DMS53 treated with DMSO at 0.1 percent for 48 hours (cell line): ENCODE results near the gene TUBGCP2.
"Not testable (repeated sequence)": the region's sequence is repeated elsewhere in the genome, so short reads cannot be mapped to it uniquely, and the experiment has no call there.

Source experiments
- DNase-seq: peaks from one replicate; lab custom pipeline; 2025; ENCODE audit not compliant: unreplicated experiment; lab: John Stamatoyannopoulos, UW

TUBGCP2 gene

DNA sequence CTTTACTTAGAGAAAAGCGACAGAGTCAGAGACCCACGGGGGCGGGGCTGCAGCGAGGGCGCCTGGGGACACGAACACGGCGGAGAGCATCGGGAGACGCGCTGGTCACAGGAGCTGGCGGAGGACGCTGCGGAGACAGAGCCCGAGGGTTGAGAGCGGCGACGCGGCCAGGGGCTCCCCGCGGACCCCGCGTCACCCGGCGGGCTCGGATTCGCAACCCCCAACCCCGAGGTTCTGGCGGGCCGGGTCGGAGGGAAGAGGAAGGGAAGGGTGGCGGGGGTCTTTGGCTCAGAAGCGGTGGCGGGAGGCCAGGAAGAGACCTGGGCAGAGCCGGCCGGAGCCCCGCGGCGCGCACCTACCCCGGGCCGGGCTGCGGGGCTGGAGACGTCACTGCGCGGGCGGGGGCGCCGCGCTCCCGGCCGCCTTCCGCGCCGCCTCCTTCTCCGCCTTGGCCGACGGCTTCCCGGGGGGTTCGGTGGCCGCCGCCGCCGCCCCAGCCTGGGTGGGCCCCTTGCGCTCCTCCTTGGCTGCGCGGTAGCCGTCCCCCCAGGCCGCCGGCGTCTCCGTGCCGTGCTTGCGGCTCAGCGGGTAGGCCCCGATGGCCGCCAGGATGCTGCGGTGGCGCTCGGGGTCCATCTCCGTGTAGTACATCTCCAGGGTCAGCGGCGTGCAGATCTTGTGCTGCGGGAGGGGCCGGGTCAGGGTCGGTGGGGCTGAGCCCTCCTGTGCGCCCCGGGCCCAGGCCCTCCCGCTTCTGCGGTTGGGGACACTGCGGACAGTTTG is 17.0 kb upstream of the TUBGCP2 start:
- DNase-seq: peak; percentile 14

DNA sequence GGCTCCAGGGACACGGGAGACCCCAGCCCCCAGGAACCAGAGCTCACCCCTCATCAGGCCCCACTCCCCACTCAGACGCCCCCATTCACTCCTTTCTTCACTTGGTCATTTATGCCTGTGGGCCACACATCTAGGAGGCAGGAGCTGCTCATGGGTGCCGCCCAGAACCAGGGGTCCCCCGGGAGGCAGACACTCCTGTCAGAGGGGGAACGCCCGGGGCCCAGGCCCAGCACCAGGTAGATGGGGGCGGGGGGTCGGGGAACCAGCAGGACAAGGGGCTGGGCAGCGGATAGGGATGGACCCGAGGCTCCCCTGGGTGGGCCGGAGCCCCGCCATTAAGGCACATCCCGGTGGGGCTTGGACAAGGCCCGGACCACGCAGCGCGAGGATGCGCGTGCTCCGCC is 16.2 kb upstream of the TUBGCP2 start:
- DNase-seq: no peak

DNA sequence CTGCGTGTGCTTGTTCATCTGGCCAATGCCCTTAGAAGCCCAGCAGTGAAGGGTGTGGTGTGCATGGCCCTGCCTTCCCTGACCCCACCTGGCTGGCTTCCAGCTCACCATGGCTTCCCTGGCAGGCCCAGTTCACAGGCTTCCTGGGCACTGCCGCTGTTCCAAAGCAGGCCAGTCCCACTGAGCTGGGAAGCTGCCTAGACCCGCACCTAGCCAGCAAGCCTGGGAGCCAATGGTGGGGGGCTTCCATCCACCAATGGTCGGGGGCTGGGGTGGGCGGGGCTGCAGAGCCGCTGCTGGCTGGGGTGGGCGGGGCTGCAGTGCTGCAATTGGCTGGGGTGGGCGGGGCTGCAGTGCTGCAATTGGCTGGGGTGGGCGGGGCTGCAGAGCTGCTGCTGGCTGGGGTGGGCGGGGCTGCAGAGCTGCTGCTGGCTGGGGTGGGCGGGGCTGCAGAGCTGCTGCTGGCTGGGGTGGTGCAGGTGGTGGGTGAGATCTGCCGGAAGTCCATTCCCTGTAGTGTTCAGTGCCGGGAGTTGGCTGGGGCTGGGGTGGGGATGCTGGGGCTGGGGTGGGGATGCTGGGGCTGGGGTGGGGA is 15.6 kb upstream of the TUBGCP2 start:
- DNase-seq: peak; percentile 61

DNA sequence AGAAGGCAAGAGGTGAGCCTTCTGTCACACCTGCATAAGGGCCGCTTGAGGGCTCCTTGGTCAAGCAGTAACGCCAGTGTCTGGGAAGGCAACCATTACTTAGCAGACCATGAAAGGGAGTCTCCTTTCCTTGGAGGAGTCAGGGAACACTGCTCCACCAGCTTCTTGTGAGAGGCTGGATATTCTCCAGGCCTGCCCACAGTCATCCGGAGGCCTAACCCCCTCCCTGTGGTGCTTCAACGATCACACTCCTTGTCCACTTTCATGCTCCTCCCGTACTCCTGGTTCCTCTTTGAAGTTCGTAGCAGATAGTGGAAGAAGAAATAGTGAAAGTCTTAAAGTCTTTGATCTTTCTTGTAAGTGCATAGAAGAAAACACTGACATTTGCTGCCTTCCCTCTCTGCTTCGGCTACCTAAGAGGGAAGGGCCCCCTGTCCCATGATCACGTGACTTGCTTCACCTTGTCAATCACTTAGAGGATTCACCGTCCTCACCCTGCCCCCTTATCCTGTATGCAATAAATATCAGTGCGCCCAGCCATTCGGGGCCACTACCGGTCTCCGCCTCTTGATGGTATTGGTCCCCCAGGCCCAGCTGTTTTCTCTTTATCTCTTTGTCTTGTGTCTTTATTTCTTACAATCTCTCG is 13.5 kb upstream of the TUBGCP2 start:
- not testable (repeated sequence) for DNase-seq

DNA sequence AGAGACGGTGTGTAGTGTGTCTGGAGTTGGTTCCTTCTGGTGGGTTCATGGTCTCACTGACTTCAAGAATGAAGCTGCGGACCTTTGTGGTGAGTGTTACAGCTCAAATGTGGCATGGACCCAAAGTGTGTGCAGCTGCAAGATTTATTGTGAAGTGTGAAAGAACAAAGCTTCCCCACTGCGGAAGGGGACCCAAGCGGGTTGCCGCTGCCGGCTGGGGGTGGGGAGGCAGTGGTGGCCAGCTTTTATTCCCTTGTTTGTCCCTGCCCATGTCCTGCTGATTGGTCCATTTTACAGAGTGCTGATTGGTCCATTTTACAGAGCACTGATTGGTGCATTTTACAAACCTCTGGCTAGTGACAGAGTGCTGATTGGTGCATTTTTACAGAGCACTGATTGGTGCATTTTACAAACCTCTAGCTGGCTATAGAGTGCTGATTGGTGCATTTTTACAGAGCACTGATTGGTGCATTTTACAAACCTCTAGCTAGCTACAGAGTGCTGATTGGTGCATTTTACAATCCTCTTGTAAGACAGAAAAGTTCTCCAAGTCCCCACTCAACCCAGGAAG is 12.3 kb upstream of the TUBGCP2 start:
- not testable (repeated sequence) for DNase-seq

DNA sequence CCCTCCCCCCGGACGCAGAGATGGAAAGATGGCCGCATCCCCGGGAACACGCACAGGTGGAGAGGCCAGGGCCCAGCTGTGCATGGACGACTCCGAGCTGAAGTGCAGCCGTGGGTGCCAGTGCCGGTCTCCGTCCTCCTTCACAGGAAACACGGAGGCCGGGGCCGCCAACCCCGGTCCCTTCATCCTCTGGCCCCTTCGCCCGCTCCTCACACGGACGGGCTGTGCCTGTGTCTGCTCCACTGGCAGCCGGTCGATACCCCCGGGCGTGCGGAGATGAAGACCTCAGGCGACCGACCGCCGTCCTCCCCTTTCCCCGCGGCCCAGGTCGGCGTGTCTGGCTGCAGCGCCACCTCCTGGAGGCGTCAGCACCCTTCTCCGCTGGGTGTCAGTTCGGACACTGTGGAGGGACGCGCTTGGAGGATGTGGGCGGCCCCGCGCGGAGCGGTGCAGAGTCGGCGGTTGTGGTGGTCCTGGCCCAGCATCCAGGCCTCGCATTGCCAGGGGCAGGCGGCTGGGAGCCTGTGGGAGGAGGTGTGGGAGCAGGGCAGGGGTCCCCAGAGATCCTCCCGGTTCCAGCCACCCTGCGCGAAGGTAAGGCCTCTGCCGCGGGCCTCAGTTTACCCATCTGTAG is 9.9 kb upstream of the TUBGCP2 start:
- DNase-seq: peak; percentile 40

DNA sequence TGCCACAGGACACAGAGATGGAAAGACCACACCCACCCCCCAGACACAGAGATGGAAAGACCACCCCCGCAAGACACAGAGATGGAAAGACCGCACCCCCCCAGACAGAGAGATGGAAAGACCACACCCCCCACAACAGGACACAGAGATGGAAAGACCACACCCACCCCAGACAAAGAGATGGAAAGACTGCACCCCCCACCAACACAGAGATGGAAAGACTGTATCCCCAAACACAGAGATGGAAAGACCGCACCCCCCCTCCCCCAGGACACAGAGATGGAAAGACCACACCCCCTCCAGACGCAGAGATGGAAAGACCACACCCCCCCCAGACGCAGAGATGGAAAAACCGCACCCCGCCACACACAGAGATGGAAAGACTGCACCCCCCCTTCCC is 8.1 kb upstream of the TUBGCP2 start:
- no peak for DNase-seq

DNA sequence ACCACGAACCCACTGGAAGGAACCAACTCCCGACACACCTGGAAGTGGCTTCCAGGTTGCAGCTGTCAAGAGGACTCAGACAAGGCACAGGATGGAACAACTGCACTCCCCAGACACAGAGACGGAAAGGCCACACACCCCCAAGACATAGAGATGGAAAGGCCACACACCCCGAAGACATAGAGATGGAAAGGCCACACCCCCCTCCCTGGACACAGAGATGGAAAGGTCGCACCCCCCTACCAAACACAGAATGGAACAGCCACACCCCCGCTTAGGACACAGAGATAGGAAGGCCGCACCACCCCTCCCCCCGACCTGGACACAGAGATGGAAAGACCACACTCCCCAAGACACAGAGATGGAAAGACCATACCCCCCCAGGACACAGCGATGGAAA is 7.6 kb upstream of the TUBGCP2 start:
- DNase-seq: no peak

DNA sequence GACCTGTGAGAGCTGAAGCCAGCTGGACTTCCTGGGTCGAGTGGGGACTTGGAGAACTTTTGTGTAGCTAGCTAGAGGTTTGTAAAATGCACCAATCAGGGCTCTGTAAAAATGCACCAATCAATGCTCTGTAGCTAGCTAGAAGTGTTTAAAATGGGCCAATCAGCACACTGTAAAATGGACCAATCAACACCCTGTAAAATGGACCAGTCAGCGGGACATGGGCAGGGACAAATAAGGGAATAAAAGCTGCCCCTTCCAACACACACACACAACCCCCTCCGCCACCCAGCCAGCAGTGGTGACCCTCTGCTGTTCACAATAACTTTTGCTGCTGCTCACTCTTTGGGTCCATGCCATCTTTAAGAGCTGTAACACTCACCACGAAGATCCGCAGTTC is 7.2 kb upstream of the TUBGCP2 start:
- DNase-seq: no peak

DNA sequence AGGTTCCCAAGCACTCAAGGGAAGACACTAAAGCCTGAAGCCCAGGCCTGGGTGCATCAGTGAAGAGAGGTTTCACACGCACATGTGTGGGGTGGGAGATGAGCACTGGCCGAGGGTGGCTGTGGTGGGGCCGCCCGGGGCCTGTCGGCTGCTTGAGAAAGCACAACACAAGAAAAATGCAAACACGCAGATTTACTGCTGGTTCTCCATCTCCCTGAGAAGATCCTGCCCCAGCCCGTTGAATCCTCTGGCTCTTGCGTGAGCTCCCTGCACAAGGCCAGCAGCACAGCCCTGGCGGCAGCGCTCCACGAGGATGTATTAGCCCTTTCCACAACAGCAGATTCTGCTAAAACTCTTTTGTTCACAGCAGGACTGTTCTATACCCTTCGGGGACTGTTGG is 6.2 kb upstream of the TUBGCP2 start:
- no peak for DNase-seq

DNA sequence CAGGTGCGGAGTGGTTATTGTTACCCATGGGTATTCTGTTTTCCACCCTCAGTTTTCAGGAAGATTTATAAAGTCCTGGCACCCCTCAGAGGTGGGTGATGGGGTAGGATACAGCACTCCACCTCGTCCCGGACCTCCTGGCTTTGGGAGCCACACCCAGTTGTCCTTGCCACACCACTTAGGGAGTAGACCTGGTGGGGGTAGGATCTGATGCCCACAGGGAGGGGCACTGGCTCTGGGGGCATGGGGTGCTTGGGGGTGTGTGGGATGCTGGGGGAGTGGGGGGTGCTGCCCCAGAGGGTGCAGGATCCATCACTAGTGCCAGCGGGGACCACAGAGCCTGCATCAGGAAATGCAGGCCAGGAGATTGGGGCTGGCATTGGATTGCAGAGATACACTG is 4.5 kb upstream of the TUBGCP2 start:
- DNase-seq: no peak

DNA sequence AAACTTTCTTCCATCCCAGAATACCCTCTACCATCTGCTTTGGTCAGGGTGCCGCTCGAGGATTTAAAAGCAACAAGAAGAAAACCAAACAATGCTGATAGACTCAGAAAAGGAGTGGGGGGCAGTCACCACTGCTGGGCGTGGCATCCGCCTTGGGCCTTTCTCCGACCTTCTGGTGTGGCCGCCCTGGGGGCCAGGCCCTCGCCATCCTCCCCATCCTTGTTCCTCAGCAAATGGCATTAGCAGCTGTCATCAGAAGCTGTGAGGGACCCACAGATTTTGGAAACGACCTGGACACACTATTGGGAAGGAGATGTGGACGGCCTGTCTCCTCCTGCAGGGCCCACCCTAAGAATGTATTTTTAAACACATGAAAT is 4.1 kb upstream of the TUBGCP2 start:
- DNase-seq: no peak

DNA sequence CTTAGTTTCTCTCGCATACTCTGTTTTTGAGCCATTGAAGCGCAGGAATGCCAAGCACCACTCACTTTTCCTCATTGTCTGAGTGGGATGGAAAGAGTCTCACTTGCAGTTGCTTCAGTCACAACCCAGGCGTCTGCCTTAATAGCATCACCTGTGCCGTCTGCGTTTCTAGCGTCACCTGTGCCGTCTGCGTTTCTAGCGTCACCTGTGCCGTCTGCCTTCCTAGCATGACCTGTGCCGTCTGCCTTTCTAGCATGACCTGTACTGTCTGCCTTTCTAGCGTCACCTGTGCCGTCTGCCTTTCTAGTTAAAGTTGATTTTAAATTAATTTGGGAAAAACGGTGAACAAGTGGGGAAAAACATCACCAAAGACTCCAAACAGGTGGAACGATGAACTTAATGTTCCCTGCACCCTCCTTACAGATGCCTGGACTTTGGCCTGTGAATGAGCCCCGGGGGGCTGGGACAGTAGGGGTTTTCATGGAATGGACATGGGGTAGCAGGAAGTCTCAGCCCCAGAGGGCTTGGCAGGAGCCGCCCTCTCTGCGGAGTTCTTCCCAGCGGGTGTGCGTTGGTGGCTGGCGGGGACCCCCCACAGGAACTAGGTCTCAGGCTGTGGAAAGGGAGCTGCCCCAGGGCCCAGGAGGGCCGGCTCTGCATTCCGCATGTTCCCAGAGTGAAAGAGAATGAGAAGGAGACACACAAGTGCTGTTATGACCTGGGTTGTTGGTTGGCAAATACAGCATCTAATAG is 3.5 kb upstream of the TUBGCP2 start:
- no peak for DNase-seq

DNA sequence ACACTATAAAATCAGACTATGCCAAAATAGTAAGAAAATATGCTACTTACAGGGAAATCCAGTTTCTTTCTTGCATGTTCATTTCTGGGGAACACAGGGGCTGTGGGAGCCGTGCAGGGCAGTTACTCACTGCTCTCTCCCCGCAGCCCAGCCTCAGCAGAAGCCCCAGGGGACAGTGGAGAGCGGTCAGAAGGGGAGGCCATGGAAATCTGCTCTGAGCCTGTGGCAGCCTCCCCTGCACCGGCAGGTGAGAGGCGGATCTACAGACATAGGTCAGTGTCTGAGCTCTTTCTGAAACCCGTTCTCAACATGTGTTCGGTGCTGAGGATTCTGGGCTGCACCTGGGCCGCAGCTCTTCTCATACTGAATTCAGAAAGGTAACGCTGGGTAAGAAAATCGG is 2.9 kb upstream of the TUBGCP2 start:
- no peak for DNase-seq

DNA sequence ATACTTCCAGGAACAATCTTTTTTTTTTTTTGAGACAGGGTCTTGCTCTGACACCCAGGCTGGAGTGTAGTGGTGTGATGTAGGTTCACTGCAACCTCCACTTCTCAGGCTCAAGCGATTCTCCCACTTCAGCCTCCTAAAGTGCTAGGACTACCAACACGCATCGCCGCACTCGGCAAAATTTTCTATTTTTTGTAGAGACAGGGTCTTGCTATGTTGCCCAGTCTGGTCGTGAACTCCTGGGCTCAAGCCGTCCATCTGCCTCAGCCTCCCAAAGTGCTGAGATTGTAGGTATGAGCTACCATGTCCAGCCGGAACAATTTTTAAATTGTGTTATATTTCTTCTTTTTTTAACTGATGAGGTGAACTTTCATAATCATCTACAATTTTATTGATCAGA is 2.1 kb upstream of the TUBGCP2 start:
- DNase-seq: no peak

DNA sequence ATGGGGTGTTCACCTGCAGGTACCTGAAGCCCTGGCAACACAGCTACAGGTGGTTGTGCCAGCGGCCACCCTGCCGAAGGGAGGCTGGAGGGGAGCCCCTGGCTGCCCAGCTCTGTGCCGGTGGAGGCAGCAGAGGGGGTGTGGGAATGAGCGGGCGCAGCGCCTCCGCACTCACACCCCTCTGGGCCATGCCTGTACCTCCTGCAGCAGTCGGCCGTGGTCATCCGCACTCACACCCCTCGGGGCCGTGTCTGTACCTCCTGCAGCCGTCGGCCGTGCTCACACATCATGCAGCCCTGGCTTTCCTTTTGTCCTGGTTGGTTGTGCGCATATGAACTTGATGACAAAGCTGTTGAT is 1.7 kb upstream of the TUBGCP2 start:
- no peak for DNase-seq

DNA sequence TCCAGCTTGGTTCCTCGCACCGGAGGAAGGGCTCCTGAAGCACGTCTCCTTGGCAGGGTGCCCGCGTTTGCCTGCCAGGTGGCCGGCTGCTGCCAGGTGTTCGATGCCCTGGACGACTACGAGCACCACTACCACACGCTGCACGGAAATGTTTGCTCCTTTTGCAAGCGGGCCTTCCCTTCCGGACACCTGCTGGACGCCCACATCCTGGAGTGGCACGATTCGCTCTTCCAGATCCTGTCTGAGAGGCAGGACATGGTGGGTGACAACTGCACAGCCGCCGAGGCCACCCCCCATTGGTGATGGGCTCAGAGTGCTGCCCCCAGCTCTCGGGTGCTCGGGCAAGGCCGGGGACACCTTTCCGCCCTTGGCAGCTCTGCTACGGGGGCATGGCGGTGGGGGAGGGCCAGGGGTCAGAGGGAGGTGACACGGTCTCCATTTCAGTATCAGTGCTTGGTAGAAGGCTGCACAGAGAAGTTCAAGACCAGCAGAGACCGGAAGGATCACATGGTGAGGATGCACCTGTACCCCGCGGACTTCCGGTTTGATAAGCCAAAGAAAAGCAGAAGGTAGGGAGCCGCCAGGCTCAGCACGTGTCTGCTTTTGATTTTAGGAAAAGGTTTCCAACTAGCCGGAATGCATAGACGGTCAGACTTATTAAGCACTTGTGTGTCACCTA is 1.2 kb upstream of the TUBGCP2 start:
- DNase-seq: peak; percentile 86

DNA sequence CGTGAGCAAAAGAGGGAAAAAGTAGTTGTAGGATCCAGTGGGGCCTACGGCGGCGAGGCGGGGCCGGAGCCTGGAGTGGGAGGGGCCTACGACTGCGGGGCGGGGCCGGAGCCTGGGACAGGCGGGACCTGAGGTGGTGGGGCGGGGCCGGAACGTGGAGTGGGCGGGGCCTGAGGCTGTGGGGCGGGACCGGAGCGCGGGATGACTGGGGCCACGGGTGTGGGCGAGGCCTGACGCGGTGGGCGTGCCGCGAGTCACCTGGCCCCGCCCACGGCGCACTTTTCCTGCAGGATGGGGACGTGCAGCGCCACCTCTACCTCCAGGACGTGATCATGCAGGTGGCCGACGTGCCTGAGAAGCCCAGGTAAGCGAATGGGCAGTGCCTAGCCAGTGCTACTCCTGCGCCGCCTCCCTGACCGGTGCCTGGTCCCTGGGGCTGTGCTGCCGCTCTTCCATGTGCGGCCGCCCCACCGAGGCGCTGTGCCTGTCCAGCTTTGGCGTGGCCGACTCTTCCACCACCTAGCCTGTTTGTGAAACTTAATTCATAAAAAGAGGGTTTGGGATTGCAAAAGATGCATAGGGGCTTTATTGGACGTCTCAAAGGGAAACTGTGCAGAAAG is 538 bp upstream of the TUBGCP2 start:
- peak; percentile 88 for DNase-seq

DNA sequence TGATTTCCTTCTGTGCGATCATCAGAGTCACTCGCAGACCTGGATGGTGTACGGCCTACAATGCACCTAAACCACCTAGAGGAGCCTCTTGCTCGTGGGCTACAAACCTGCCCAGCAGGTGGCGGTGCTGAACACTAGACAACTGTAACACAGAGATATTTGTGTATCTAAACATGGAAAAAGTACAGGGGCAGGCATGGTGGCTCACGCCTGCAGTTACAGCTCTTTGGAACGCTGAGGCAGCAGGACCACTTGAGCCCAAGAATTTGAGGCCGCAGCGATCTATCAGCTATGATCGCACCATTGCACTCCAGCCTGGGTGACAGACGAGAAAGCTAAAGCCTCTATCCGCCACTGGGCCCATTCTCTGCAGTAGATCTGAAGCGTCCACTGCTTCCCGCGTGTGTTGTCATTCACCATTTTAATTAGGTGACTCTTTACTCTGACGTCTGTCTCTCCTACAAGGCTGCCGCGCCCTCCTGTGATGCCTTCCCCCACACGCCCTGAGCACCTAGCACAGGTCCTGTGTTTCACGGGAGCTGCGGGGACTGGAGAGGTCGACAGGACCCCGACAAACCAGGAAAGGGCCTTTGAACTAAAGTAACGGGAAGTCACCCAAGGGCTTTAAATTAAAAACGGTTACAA is 774 bp downstream of the TUBGCP2 start:
- peak; percentile 83 for DNase-seq
